Calu3 (cell line): ENCODE data around the gene IFIH1. TPM values are rescaled to one million over a fixed set of nuclear protein-coding genes. Genes with fewer than 3 reads are reported as not detected.

Experiments
- BruUV-seq: library from RNA; stranded (reverse); fragments of 400-500 nt; replicated peaks from 2 replicates; lab custom pipeline; 2021; lab: Mats Ljungman, UMichigan
- CTCF ChIA-PET: fragments of 300-600 bp; sonication (Branson Sonifier 250); formaldehyde crosslinking; loops from one replicate; lab custom pipeline; 2022; ENCODE audit warnings: antibody characterized with exemption; lab: Charles Lee
- DNase-seq: peaks from one replicate; pipeline ENCODE4 v3.0.0; 2022
- H3K27ac Mint-ChIP-seq: one replicate; pipeline ENCODE4 v1.8.0; 2022; ENCODE audit warnings: mixed read lengths; ENCODE audit not compliant: unreplicated experiment
- H3K27me3 Mint-ChIP-seq: one replicate; pipeline ENCODE4 v1.8.0; 2022; ENCODE audit warnings: mixed read lengths; ENCODE audit not compliant: unreplicated experiment
- H3K36me3 Mint-ChIP-seq: one replicate; pipeline ENCODE4 v1.8.0; 2022; ENCODE audit warnings: mild to moderate bottlenecking, moderate library complexity, mixed read lengths; ENCODE audit not compliant: insufficient read depth, unreplicated experiment
- H3K4me1 Mint-ChIP-seq: one replicate; pipeline ENCODE4 v1.8.0; 2022; ENCODE audit warnings: mild to moderate bottlenecking, low read depth, mixed read lengths; ENCODE audit not compliant: unreplicated experiment
- H3K4me3 Mint-ChIP-seq: one replicate; pipeline ENCODE4 v1.8.0; 2022; ENCODE audit warnings: mild to moderate bottlenecking, low read depth, moderate library complexity, mixed read lengths; ENCODE audit not compliant: unreplicated experiment
- H3K9me3 Mint-ChIP-seq: one replicate; pipeline ENCODE4 v1.8.0; 2022; ENCODE audit warnings: low read depth, mixed read lengths; ENCODE audit not compliant: unreplicated experiment
- intact Hi-C: fragments of 100-400 bp; cut with micrococcal nuclease; formaldehyde crosslinking; loops from one replicate; pipeline ENCODE4 v1.10.0; 2022; ENCODE audit not compliant: unreplicated experiment
- total RNA-seq: library from RNA; stranded (reverse); gene quantifications from 2 replicates; pipeline ENCODE4 v1.2.3, GENCODE V29; 2022
- TF ChIP-seq, protein P1 (sequence below): fragments of 200-600 bp; IDR thresholded peaks from one replicate; pipeline ENCODE4 v1.8.0; 2022; ENCODE audit warnings: antibody characterized with exemption; ENCODE audit not compliant: unreplicated experiment

Gene IFIH1
- total RNA-seq, 1 experiment from 2014 or later = 63.7 TPM

DNA sequence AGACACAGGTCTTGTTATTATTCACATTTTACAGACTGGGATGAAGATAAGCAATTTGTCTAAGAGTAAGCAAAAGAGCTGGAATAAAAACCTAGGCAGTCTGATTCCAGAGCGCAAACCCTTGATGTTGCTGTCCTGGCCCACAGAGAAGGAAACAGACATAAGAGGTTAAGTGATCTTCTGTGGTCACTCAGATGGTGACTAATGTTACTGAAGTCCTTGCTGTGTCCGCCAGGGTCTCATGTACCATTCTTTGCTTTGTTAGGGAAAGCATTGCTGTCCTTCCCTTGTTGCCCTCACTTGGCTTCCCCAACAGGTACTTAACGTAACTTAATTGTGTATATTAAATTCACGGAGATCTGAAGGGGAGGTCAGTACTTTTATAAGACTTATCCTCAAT lies 60.3 kb downstream of the IFIH1 start:
- no peak for DNase-seq
- Mint-ChIP-seq H3K27ac (no peak overlapping the region), H3K4me1 (peaks cover 12% of the 10 kb centered on the region), H3K36me3 (no peaks in the 10 kb centered on the region), H3K4me3 (no peak overlapping the region), H3K27me3 (no peaks in the 10 kb centered on the region), H3K9me3 (no peaks in the 10 kb centered on the region)
- CTCF ChIA-PET = no interaction called here
- no TSS peak for BruUV-seq
- TF ChIP-seq, protein P1, sequence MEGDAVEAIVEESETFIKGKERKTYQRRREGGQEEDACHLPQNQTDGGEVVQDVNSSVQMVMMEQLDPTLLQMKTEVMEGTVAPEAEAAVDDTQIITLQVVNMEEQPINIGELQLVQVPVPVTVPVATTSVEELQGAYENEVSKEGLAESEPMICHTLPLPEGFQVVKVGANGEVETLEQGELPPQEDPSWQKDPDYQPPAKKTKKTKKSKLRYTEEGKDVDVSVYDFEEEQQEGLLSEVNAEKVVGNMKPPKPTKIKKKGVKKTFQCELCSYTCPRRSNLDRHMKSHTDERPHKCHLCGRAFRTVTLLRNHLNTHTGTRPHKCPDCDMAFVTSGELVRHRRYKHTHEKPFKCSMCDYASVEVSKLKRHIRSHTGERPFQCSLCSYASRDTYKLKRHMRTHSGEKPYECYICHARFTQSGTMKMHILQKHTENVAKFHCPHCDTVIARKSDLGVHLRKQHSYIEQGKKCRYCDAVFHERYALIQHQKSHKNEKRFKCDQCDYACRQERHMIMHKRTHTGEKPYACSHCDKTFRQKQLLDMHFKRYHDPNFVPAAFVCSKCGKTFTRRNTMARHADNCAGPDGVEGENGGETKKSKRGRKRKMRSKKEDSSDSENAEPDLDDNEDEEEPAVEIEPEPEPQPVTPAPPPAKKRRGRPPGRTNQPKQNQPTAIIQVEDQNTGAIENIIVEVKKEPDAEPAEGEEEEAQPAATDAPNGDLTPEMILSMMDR = no peak
- intact Hi-C loops = no loop called here

DNA sequence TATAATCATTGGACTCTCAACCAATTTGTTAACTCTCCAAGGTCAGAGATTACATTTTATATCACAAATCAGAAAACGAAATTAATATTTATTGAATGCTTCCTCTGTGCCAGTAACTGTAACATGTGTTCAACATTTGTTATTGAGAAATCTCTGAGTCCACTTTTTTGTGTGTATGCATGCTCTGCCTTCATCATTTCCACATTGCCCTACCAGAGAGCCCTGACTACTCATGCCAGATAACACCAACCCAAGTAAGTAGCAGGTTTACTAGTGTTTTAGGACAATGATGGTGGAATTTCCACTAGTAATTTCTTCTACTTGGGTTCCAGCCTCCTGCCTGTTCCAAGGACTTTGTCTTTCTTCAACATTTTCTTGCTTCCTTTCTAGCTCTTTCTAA lies 61.1 kb downstream of the IFIH1 start:
- Mint-ChIP-seq H3K27me3 (no peaks in the 10 kb centered on the region), H3K9me3 (no peaks in the 10 kb centered on the region), H3K36me3 (no peaks in the 10 kb centered on the region), H3K27ac (no peak overlapping the region), H3K4me1 (peaks cover 12% of the 10 kb centered on the region), H3K4me3 (no peak overlapping the region)
- BruUV-seq = no TSS peak
- CTCF ChIA-PET = no interaction called here
- intact Hi-C loops = no loop called here
- no peak for DNase-seq
- TF ChIP-seq, protein P1 = no peak

DNA sequence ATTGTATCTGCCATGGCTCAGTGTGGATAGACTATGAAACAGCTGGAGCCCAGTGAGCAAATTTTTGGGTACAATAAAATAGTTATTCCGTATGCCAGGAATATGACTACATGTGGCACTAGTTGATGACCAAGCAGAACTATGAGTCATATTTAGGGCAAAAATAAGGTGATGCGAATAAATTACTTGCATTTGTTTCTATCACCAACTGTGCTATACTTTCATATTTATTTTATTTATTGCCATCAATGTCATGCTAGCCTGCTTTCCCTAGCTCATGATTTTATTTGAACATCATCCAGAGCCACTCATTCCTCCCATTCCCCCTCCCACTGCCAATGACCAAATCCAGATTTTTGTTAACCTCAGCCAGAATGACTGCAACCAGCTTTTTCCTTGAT lies 61.9 kb downstream of the IFIH1 start:
- no peak overlapping the region for H3K4me3 Mint-ChIP-seq
- intact Hi-C loops = no loop called here

DNA sequence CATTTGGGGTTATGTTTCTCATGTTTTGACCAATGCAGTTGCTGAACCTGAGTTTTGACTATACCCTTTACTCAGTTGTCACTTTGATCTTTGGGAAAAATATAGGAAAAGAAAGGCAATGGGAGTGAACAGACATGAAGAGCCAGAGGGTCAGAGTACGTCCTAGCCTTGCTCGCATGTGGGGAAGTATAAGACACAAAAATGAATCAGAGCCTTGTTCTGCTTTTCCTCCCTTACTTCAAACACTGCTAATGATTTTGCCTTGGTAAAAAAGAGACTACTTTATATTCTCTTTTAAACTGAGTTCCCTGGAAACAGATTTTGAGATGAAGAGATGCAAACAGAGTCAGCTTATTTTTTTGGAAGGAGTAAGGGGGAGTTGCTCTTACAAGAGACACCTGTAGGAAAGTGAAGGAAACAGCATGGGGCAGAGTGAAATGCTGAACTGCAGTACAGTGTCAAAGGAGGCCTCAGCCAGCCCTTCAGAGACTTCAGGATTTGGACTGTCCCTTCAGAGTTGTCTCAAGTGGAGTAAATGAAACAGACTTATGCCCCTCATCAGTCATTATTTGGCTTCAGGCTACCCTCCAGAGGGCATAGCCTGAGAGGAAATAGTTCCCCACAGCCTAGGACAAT lies 64.1 kb downstream of the IFIH1 start:
- intact Hi-C loops = no loop called here
- H3K27ac Mint-ChIP-seq = no peak overlapping the region
- H3K36me3 Mint-ChIP-seq = no peaks in the 10 kb centered on the region
- no peak for DNase-seq
- TF ChIP-seq, protein P1 = no peak
- no peaks in the 10 kb centered on the region for H3K4me1 Mint-ChIP-seq
- H3K9me3 Mint-ChIP-seq = peaks cover 4% of the 10 kb centered on the region
- H3K4me3 Mint-ChIP-seq = no peak overlapping the region
- CTCF ChIA-PET = no interaction called here
- BruUV-seq = no TSS peak
- H3K27me3 Mint-ChIP-seq = no peaks in the 10 kb centered on the region

More for the DNA sequence above, 61.9 kb downstream of the IFIH1 start:
- no peaks in the 10 kb centered on the region for H3K9me3 Mint-ChIP-seq
- no peaks in the 10 kb centered on the region for H3K36me3 Mint-ChIP-seq
- peaks cover 7% of the 10 kb centered on the region for H3K4me1 Mint-ChIP-seq
- no TSS peak for BruUV-seq
- no peak overlapping the region for H3K27ac Mint-ChIP-seq
- DNase-seq = no peak
- TF ChIP-seq, protein P1 = no peak
- no peaks in the 10 kb centered on the region for H3K27me3 Mint-ChIP-seq
- CTCF ChIA-PET = no interaction called here
